Smooth muscle cell (in vitro differentiated cells): Measurements from ENCODE around the gene PLXDC1. TPM values are rescaled to one million over a fixed set of nuclear protein-coding genes. Genes with fewer than 3 reads are reported as not detected.
"Not testable (repeated sequence)": the region's sequence is repeated elsewhere in the genome, so short reads cannot be mapped to it uniquely, and the experiment has no call there.

Source experiments
- DNase-seq: peaks from one replicate; lab custom pipeline; 2025; ENCODE audit not compliant: unreplicated experiment; lab: John Stamatoyannopoulos, UW
- H2AFZ ChIP-seq: fragments of 200-600 bp; sonication (generic); 2 replicates; pipeline ENCODE4 v1.6.0; 2016; ENCODE audit warnings: antibody characterized with exemption, low read depth, mild to moderate bottlenecking
- H3F3A ChIP-seq: fragments of 200-600 bp; sonication (generic); 2 replicates; pipeline ENCODE4 v1.6.0; 2017; ENCODE audit warnings: antibody characterized with exemption, low read depth
- H3K27ac ChIP-seq: fragments of 200-600 bp; sonication (generic); 2 replicates; pipeline ENCODE4 v1.5.1; 2016; ENCODE audit warnings: low read depth, mild to moderate bottlenecking
- H3K27me3 ChIP-seq: fragments of 200-600 bp; sonication (generic); 2 replicates; pipeline ENCODE4 v1.6.1; 2016; ENCODE audit warnings: low read depth, mild to moderate bottlenecking
- H3K36me3 ChIP-seq: fragments of 200-600 bp; sonication (generic); 2 replicates; pipeline ENCODE4 v1.5.1; 2016; ENCODE audit warnings: low read depth
- H3K4me1 ChIP-seq: fragments of 200-600 bp; sonication (generic); 2 replicates; pipeline ENCODE4 v1.5.1; 2016; ENCODE audit warnings: low read depth
- H3K4me2 ChIP-seq: fragments of 200-600 bp; sonication (generic); 2 replicates; pipeline ENCODE4 v1.6.0; 2016; ENCODE audit warnings: mild to moderate bottlenecking
- H3K4me3 ChIP-seq: fragments of 200-600 bp; sonication (generic); 2 replicates; pipeline ENCODE4 v1.5.1; 2016; ENCODE audit warnings: mild to moderate bottlenecking
- H3K79me2 ChIP-seq: fragments of 200-600 bp; sonication (generic); 2 replicates; pipeline ENCODE4 v1.6.0; 2016; ENCODE audit warnings: low read depth, mild to moderate bottlenecking
- H3K9ac ChIP-seq: fragments of 200-600 bp; sonication (generic); 2 replicates; pipeline ENCODE4 v1.6.0; 2016; ENCODE audit warnings: low read depth
- H3K9me3 ChIP-seq: fragments of 200-600 bp; sonication (generic); replicated peaks from 2 replicates; pipeline ENCODE4 v1.5.1; 2016; ENCODE audit warnings: low read depth
- H4K20me1 ChIP-seq: fragments of 200-600 bp; sonication (generic); 2 replicates; pipeline ENCODE4 v1.6.0; 2016; ENCODE audit warnings: low read depth
- WGBS: methylation state at CpG from one replicate; pipeline ENCODE4 v1.1.7; 2016; ENCODE audit warnings: low lambda C conversion rate; 5-methylcytosine and 5-hydroxymethylcytosine counted together
- polyA plus RNA-seq: library from polyadenylated mRNA; unstranded; fragments of >200 nt; fragmentation: Nextera tagmentation; extraction: Ambion mirVana; gene quantifications from 2 replicates; pipeline ENCODE4 v1.2.1, GENCODE V29; 2016
- total RNA-seq: library from RNA; depleted of rRNA; stranded (reverse); fragments of >200 nt; gene quantifications from 2 replicates; pipeline ENCODE4 v1.2.3, GENCODE V29; 2014
- TF ChIP-seq, protein P1 (sequence below): fragments of 200-600 bp; sonication (generic); IDR thresholded peaks from 2 replicates; pipeline ENCODE4 v1.5.1; 2017; ENCODE audit warnings: borderline replicate concordance, mild to moderate bottlenecking, antibody characterized with exemption; ENCODE audit not compliant: insufficient read depth, poor library complexity, severe bottlenecking

The PLXDC1 gene
- total and polyA plus RNA-seq, 2 experiments from 2014 or later = 17.4 to 18.5 TPM

DNA sequence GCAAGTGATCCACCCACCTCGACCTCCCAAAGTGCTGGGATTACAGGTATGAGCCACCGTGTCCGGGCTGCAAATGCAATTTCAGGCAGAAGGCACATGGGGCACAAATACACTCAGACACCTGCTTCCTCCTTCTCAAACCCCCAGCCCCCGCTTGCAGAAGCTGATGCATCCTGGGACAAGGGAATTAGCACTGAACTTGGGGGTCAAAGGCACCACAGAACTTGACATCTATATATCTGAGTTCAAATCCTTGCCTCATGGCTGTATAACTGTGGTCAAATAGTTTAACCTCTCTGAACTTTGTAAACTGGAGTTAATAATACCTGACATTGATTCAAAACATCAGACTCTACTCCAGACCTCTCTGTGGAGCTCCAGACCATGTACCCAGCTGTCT, 18.7 kb upstream of the PLXDC1 start:
- Histone ChIP-seq H3K79me2 (no peaks in the 10 kb centered on the region), H3K4me3 (no peak overlapping the region), H3K27me3 (peaks cover 17% of the 10 kb centered on the region), H2AFZ (no peak overlapping the region), H3K4me2 (no peak overlapping the region), H3K27ac (no peak overlapping the region), H3K36me3 (no peaks in the 10 kb centered on the region), H3K9me3 (no peaks in the 10 kb centered on the region), H4K20me1 (no peaks in the 10 kb centered on the region), H3K4me1 (no peaks in the 10 kb centered on the region), H3F3A (peaks cover 7% of the 10 kb centered on the region), H3K9ac (no peak overlapping the region)
- no peak for DNase-seq
- TF ChIP-seq, protein P1, sequence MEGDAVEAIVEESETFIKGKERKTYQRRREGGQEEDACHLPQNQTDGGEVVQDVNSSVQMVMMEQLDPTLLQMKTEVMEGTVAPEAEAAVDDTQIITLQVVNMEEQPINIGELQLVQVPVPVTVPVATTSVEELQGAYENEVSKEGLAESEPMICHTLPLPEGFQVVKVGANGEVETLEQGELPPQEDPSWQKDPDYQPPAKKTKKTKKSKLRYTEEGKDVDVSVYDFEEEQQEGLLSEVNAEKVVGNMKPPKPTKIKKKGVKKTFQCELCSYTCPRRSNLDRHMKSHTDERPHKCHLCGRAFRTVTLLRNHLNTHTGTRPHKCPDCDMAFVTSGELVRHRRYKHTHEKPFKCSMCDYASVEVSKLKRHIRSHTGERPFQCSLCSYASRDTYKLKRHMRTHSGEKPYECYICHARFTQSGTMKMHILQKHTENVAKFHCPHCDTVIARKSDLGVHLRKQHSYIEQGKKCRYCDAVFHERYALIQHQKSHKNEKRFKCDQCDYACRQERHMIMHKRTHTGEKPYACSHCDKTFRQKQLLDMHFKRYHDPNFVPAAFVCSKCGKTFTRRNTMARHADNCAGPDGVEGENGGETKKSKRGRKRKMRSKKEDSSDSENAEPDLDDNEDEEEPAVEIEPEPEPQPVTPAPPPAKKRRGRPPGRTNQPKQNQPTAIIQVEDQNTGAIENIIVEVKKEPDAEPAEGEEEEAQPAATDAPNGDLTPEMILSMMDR = no peak
- 86% methylated on average over 4 of the region's 4 CpGs for WGBS

DNA sequence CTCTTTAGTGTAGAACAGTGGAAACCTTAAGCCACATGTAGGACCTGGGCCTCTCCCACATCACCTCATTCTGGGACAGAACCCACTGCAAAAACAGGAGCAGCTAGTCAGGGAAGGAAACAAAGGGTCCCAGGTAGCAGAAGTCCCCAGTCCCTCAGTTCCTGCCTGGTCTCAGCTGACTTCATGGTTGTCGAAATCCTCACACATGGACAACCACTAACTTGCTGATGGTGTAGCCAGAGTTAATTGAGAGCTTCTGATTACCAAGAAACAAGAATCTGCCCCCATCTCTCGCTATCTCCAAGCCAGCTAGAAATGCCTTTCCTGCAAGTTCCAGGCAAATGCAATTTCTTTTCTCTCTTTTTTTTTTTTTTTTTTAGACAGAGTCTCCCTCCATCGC, 18.1 kb upstream of the PLXDC1 start:
- Histone ChIP-seq H3K4me3 (no peak overlapping the region), H3K27me3 (peaks cover 19% of the 10 kb centered on the region), H3K4me1 (no peaks in the 10 kb centered on the region), H4K20me1 (no peaks in the 10 kb centered on the region), H3K4me2 (no peak overlapping the region), H3K9ac (no peak overlapping the region), H3K9me3 (no peaks in the 10 kb centered on the region), H3K27ac (no peak overlapping the region), H3K79me2 (no peaks in the 10 kb centered on the region), H3K36me3 (no peaks in the 10 kb centered on the region), H3F3A (peaks cover 7% of the 10 kb centered on the region), H2AFZ (no peak overlapping the region)
- DNase-seq = no peak
- TF ChIP-seq, protein P1 = no peak
- 94% methylated on average over 3 of the region's 3 CpGs for WGBS

DNA sequence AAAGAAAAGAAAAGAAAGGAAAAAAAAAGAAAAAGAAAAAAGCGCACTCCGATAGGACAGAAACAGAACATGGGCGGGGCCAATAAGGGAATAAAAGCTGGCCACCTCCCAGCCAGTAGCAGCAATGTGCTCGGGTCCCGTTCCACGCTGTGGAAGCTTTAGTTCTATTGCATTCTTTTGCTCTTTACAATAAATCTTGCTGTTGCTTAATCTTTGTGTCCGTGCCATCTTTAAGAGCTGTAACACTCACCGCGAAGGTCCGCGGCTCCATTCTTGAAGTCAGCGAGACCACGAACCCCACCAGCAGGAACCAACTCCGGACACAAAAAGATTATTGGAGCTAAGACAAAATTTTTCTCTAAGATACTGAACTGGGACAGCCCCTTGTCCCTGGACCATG, 17.7 kb upstream of the PLXDC1 start:
- H3K4me1 ChIP-seq = peaks cover 4% of the 10 kb centered on the region
- TF ChIP-seq, protein P1 = no peak
- H3F3A ChIP-seq = peaks cover 7% of the 10 kb centered on the region
- DNase-seq = no peak
- H3K4me2 ChIP-seq = no peak overlapping the region
- H4K20me1 ChIP-seq = no peaks in the 10 kb centered on the region
- no peaks in the 10 kb centered on the region for H3K36me3 ChIP-seq
- H3K4me3 ChIP-seq = no peak overlapping the region
- H3K9ac ChIP-seq = no peak overlapping the region
- no peak overlapping the region for H3K27ac ChIP-seq
- peaks cover 19% of the 10 kb centered on the region for H3K27me3 ChIP-seq
- H2AFZ ChIP-seq = no peak overlapping the region
- H3K9me3 ChIP-seq = no peaks in the 10 kb centered on the region
- H3K79me2 ChIP-seq = no peaks in the 10 kb centered on the region
- 97% methylated on average over 14 of the region's 14 CpGs for WGBS

DNA sequence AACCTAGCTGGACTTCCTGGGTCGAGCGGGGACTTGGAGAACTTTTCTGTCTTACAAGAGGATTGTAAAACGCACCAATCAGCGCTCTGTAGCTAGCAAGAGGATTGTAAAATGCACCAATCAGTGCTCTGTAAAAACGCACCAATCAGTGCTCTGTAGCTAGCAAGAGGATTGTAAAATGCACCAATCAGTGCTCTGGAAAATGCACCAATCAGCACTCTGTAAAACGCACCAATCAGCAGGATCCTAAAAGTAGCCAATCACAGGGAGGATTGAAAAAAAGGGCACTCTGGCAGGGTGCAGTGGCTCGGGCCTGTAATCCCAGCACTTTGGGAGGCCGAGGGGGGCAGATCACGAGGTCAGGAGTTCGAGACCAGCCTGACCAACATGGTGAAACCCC, 17.1 kb upstream of the PLXDC1 start:
- H3F3A ChIP-seq, H3K4me1 ChIP-seq, H4K20me1 ChIP-seq, H2AFZ ChIP-seq, H3K4me2 ChIP-seq, H3K79me2 ChIP-seq, H3K9me3 ChIP-seq, H3K9ac ChIP-seq, H3K4me3 ChIP-seq, H3K27ac ChIP-seq, DNase-seq, H3K36me3 ChIP-seq: not testable (repeated sequence)
- WGBS = 95% methylated on average over 10 of the region's 10 CpGs
- H3K27me3 ChIP-seq = peaks cover 19% of the 10 kb centered on the region
